Peyer's patch (tissue), 4 donors: ENCODE measurements around the gene PTGDR. TPM values are rescaled to one million over a fixed set of nuclear protein-coding genes. Genes with fewer than 3 reads are reported as not detected.

ENCODE experiments used
- DNase-seq, 3 donors: peaks; one replicate each; pipeline ENCODE4 v3.0.0-alpha.2; 2017 to 2019
- H3K27ac ChIP-seq, 4 donors: fragments of 200-600 bp; sonication (generic); one replicate each; pipeline ENCODE4 v1.5.1; 2016 to 2019
- H3K27me3 ChIP-seq, 2 donors: fragments of 200-600 bp; sonication (generic); one replicate each; pipeline ENCODE4 v1.5.1; 2019
- H3K36me3 ChIP-seq, 3 donors: fragments of 200-600 bp; sonication (generic); one replicate each; pipeline ENCODE4 v1.5.1; 2016 to 2019
- H3K4me1 ChIP-seq, 4 donors: fragments of 200-600 bp; sonication (generic); one replicate each; pipeline ENCODE4 v1.5.1; 2016 to 2019
- H3K4me3 ChIP-seq, 4 donors: fragments of 200-600 bp; sonication (generic); 1 replicate in 3 of 4; 2 replicates in 1 of 4; pipeline ENCODE4 v1.5.1; 2016 to 2019; ENCODE audit warnings: mild to moderate bottlenecking in 1 of 4
- H3K9me3 ChIP-seq, 4 donors: fragments of 200-600 bp; sonication (generic); one replicate each; pipeline ENCODE4 v1.5.1; 2016 to 2019; ENCODE audit warnings: mild to moderate bottlenecking in 1 of 4
- CTCF ChIP-seq, 6 experiments: fragments of 450-650 bp in 4 of 6; fragments of 200-600 bp in 2 of 6; sonication (generic) in 1 of 6; IDR thresholded peaks; one replicate each; pipeline ENCODE4 v1.5.1; 2017 to 2019; ENCODE audit warnings: antibody characterized with exemption in 6 of 6, mild to moderate bottlenecking in 3 of 6, moderate library complexity in 1 of 6
- POLR2A ChIP-seq, 2 donors: fragments of 450-650 bp; IDR thresholded peaks; one replicate each; pipeline ENCODE4 v1.5.1; 2017; ENCODE audit warnings: antibody characterized with exemption in 2 of 2, mild to moderate bottlenecking in 2 of 2, moderate library complexity in 2 of 2
- total RNA-seq, 4 donors: library from RNA; depleted of rRNA; stranded (reverse); fragments of >200 nt; gene quantifications; one replicate each; pipeline ENCODE4 v1.1.0, GENCODE V29; 2016

Gene PTGDR
- total RNA-seq, 4 donors from 2014 or later: 1.4 to 3.8 (median 1.4) TPM; not detected in 1

DNA sequence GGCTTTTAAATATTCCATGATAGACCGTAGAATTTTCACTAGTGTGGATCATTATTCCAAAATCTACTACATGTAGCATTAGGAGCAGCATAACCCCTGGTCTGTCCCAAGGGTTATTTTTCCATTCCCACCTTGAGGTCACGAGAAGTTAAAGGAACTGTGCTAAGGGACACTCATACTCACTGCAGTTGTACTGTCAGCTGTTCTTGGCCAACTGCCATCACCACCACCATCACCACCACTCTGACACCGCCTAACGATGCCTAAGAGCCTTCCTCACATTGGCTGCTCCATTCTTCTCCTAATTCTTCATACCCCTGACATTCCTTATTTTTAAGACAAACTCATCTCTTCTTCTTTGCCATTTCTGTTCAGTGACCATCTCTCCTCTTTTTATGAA lies 13.4 kb upstream of the PTGDR start:
- Histone ChIP-seq H3K27me3 (no peaks in the 10 kb centered on the region), H3K4me1 (no peaks in the 10 kb centered on the region), H3K27ac (no peak overlapping the region), H3K36me3 (no peaks in the 10 kb centered on the region), H3K4me3 (no peak overlapping the region), H3K9me3 (no peaks in the 10 kb centered on the region)
- TF ChIP-seq CTCF (IDR thresholded peaks at IDR 0.05) (no peak), POLR2A (IDR thresholded peaks at IDR 0.05) (no peak)
- DNase-seq: no peak

DNA sequence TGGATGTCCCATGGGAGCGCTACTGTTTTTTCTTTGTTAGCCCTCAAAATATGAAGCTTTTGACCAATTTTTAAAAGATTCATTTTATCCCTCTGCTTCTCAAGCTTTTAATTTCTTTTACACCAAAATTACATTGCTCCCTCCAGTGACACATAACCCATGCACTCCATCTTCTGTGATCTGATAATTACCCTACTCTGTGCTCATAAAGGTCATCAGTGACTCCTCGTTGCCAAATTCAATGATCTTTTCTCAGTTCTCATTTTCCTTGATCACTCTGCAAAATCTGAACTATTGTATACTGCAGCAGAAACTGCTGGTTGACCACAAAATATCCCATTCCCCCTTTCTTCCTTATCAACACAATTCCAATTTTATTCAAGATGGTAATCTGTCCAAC lies 8.7 kb upstream of the PTGDR start:
- no peak overlapping the region for H3K4me3 ChIP-seq
- no peak for DNase-seq
- TF ChIP-seq CTCF (IDR thresholded peaks at IDR 0.05) (no peak), POLR2A (IDR thresholded peaks at IDR 0.05) (no peak)
- no peaks in the 10 kb centered on the region for H3K4me1 ChIP-seq
- no peaks in the 10 kb centered on the region for H3K36me3 ChIP-seq
- no peak overlapping the region for H3K27ac ChIP-seq
- H3K9me3 ChIP-seq: no peaks in the 10 kb centered on the region
- H3K27me3 ChIP-seq: no peaks in the 10 kb centered on the region

- H3K4me1 ChIP-seq: no peaks in the 10 kb centered on the region
- H3K27me3 ChIP-seq: no peaks in the 10 kb centered on the region
- H3K9me3 ChIP-seq: no peaks in the 10 kb centered on the region
- no peak overlapping the region for H3K4me3 ChIP-seq
- H3K36me3 ChIP-seq: no peaks in the 10 kb centered on the region
- TF ChIP-seq POLR2A (IDR thresholded peaks at IDR 0.05): no peak
- TF ChIP-seq CTCF (IDR thresholded peaks at IDR 0.05): no peak
- no peak overlapping the region for H3K27ac ChIP-seq
- DNase-seq: no peak
Observed at GRCh38 chr14:52259434-52259833, 8.1 kb upstream of the PTGDR start.

- TF ChIP-seq POLR2A (IDR thresholded peaks at IDR 0.05) (no peak), CTCF (IDR thresholded peaks at IDR 0.05) (no peak)
- Histone ChIP-seq H3K27ac (no peak overlapping the region), H3K4me3 (no peak overlapping the region), H3K4me1 (peaks cover 0 to 8% (median 1%) of the 10 kb centered on the region in 4 donors), H3K9me3 (no peaks in the 10 kb centered on the region), H3K36me3 (no peaks in the 10 kb centered on the region), H3K27me3 (no peaks in the 10 kb centered on the region)
- no peak for DNase-seq
Observed at GRCh38 chr14:52262600-52262999, 4.9 kb upstream of the PTGDR start.

DNA sequence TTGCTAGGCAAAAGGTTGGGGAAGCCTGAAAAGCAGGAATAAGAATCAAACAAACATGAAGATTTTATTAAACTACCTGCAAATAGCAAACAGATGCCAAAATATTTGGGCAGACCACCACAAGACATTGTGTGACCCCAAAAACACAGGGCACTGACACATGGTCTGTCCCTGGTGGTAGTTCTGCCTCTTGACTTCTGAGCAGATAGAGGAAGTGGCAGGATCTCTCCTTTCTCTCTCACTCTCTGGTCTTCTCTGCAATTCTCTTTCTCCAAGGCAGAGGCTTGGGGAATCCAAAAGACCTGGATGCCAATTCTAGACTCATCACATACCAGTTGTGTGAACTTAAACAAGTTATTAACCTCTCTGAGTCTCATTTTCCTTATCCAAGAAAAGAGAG lies 4.3 kb upstream of the PTGDR start:
- Histone ChIP-seq H3K4me1 (peaks cover 0 to 14% (median 4%) of the 10 kb centered on the region in 4 donors), H3K27me3 (no peaks in the 10 kb centered on the region), H3K4me3 (no peak overlapping the region), H3K36me3 (no peaks in the 10 kb centered on the region), H3K27ac (no peak overlapping the region), H3K9me3 (no peaks in the 10 kb centered on the region)
- TF ChIP-seq POLR2A (IDR thresholded peaks at IDR 0.05) (no peak), CTCF (IDR thresholded peaks at IDR 0.05) (no peak)
- no peak for DNase-seq

DNA sequence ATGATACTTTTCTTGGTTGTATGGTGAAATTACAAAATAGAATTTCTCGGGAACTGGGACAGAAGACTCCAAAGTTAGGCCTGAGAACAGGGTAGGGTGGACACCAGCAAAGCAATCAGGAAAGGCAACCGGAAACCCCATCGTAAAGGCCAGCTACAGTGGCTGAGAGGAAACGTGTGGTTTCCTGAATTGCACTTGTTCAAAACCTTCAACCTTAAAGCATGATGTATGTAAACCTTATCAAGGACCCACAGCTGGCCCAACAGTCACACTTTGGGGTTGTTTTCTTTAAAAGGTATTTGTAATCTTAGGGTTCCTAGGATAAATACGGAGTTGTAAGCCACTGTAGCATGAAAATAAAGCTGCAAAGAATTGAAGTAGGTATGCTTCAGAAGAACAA lies 2.2 kb upstream of the PTGDR start:
- H3K4me1 ChIP-seq: peaks cover 0 to 26% (median 5%) of the 10 kb centered on the region in 4 donors
- H3K36me3 ChIP-seq: no peaks in the 10 kb centered on the region
- TF ChIP-seq POLR2A (IDR thresholded peaks at IDR 0.05) (no peak), CTCF (IDR thresholded peaks at IDR 0.05) (no peak)
- DNase-seq: no peak
- no peaks in the 10 kb centered on the region for H3K9me3 ChIP-seq
- no peaks in the 10 kb centered on the region for H3K27me3 ChIP-seq
- no peak overlapping the region for H3K4me3 ChIP-seq
- no peak overlapping the region for H3K27ac ChIP-seq
